GM12878 (cell line): ENCODE results near the gene SNRK. TPM values are rescaled to one million over a fixed set of nuclear protein-coding genes. Genes with fewer than 3 reads are reported as not detected.

Experiments
- ATAC-seq: fragments of 200-7000 bp; cut with Tn5 transposase; 3 replicates; pipeline ENCODE4 v1.9.1; 2020; ENCODE audit warnings: mild to moderate bottlenecking, moderate library complexity
- BruUV-seq: library from RNA; stranded (reverse); fragments of 400-500 nt; replicated peaks from 2 replicates; lab custom pipeline; 2021; lab: Mats Ljungman, UMichigan
- CTCF ChIA-PET: fragments of 300-600 bp; sonication (Branson Sonifier 250); formaldehyde crosslinking; extraction: SDS; loops from one replicate; lab custom pipeline; 2021; ENCODE audit warnings: inconsistent platforms; lab: Yijun Ruan, JAX
- POLR2A ChIA-PET: fragments of 350-600 bp; formaldehyde crosslinking; extraction: SDS; loops from one replicate; lab custom pipeline; 2021; ENCODE audit warnings: inconsistent platforms; lab: Charles Lee
- RAD21 ChIA-PET: fragments of 300-600 bp; sonication (Branson Sonifier 250); formaldehyde crosslinking; loops from one replicate; lab custom pipeline; 2023; ENCODE audit warnings: antibody characterized with exemption; ENCODE audit not compliant: unreplicated experiment; lab: Charles Lee
- SMC1A ChIA-PET: fragments of 300-600 bp; sonication (Branson Sonifier 250); formaldehyde crosslinking; loops from one replicate; lab custom pipeline; 2023; ENCODE audit not compliant: unreplicated experiment, uncharacterized antibody; lab: Charles Lee
- DNase-seq: peaks from one replicate; pipeline ENCODE4 v3.0.0-alpha.2; 2011; ENCODE audit warnings: low read depth, low spot score
- FAIRE-seq: peaks from 3 replicates; lab custom pipeline; 2011; peaks lifted over from hg19 to GRCh38; lab: Jason Lieb, UNC
- H2AFZ ChIP-seq: 2 replicates; pipeline ENCODE4 v1.6.0; 2011; ENCODE audit warnings: low read depth, low read length, control low read depth; ENCODE audit not compliant: control insufficient read depth
- H3K27ac ChIP-seq: 2 replicates; pipeline ENCODE4 v1.5.1; 2011; ENCODE audit warnings: control low read depth; ENCODE audit not compliant: control insufficient read depth, insufficient read depth
- H3K27me3 ChIP-seq, 2 experiments: replicated peaks in 1 of 2; 2 replicates each; pipeline versions ENCODE4 v1.6.0 to v1.6.1; 2011; ENCODE audit warnings: low read length in 1 of 2; ENCODE audit not compliant: control insufficient read depth in 2 of 2, insufficient read depth in 2 of 2
- H3K36me3 ChIP-seq, 2 experiments: 2 replicates each; pipeline ENCODE4 v1.5.1; 2011; ENCODE audit warnings: low read length in 1 of 2; ENCODE audit not compliant: control insufficient read depth in 2 of 2, insufficient read depth in 2 of 2
- H3K4me1 ChIP-seq: 2 replicates; pipeline ENCODE4 v1.6.1; 2011; ENCODE audit warnings: mild to moderate bottlenecking, low read length, moderate library complexity, mixed read lengths; ENCODE audit not compliant: control insufficient read depth, insufficient read depth
- H3K4me2 ChIP-seq: 2 replicates; pipeline ENCODE4 v1.6.0; 2011; ENCODE audit warnings: control low read depth; ENCODE audit not compliant: control insufficient read depth, insufficient read depth
- H3K4me3 ChIP-seq: fragments of 200-600 bp; sonication (generic); 2 replicates; pipeline ENCODE4 v1.5.1; 2016
- H3K79me2 ChIP-seq: 2 replicates; pipeline ENCODE4 v1.6.0; 2011; ENCODE audit warnings: low read length; ENCODE audit not compliant: control insufficient read depth, insufficient read depth
- H3K9ac ChIP-seq: 2 replicates; pipeline ENCODE4 v1.8.0; 2011; ENCODE audit warnings: low read length, control low read depth, mixed read lengths; ENCODE audit not compliant: control insufficient read depth, insufficient read depth
- H3K9me3 ChIP-seq: replicated peaks from 3 replicates; pipeline ENCODE4 v1.5.1; 2011; ENCODE audit warnings: mild to moderate bottlenecking, low read length; ENCODE audit not compliant: control insufficient read depth, insufficient read depth
- H4K20me1 ChIP-seq: 2 replicates; pipeline ENCODE4 v1.6.0; 2011; ENCODE audit not compliant: control insufficient read depth, insufficient read depth
- BMI1 ChIP-seq: fragments of 450-650 bp; IDR thresholded peaks from 2 replicates; pipeline ENCODE4 v1.6.1; 2016; ENCODE audit warnings: mild to moderate bottlenecking, moderate library complexity, borderline replicate concordance
- BRCA1 ChIP-seq: IDR thresholded peaks from 2 replicates; pipeline ENCODE4 v1.6.1; 2011; ENCODE audit warnings: low read depth, low read length, improper control_type of control experiment
- CEBPB ChIP-seq, 2 experiments: fragments of 150-350 bp in 1 of 2; IDR thresholded peaks; 2 replicates each; pipeline ENCODE4 v1.6.1; 2012 to 2014; ENCODE audit warnings: low read depth in 2 of 2, low read length in 2 of 2, borderline replicate concordance in 1 of 2, inconsistent platforms in 1 of 2
- GABPA ChIP-seq: IDR thresholded peaks from 2 replicates; pipeline ENCODE4 v1.6.1; 2014; ENCODE audit warnings: antibody characterized with exemption, low read depth, mild to moderate bottlenecking, inconsistent platforms
- JUNB ChIP-seq: IDR thresholded peaks from 2 replicates; pipeline ENCODE4 v1.6.1; 2016; ENCODE audit warnings: antibody characterized with exemption, mild to moderate bottlenecking
- MYB ChIP-seq: fragments of 150-350 bp; IDR thresholded peaks from 2 replicates; pipeline ENCODE4 v1.6.1; 2014; ENCODE audit warnings: mild to moderate bottlenecking, low read depth, low read length, borderline replicate concordance
- MYC ChIP-seq: IDR thresholded peaks from 2 replicates; pipeline ENCODE4 v1.6.1; 2011; ENCODE audit warnings: mild to moderate bottlenecking, low read length, moderate library complexity, inconsistent platforms; ENCODE audit not compliant: insufficient read depth, insufficient replicate concordance, insufficient read length, severe bottlenecking
- PML ChIP-seq: IDR thresholded peaks from 2 replicates; pipeline ENCODE4 v1.6.1; 2012; ENCODE audit warnings: low read length, inconsistent platforms
- WGBS: methylation state at CpG from one replicate; pipeline ENCODE4 v1.1.6; 2016; ENCODE audit warnings: low lambda C conversion rate; ENCODE audit not compliant: insufficient replicate concordance, insufficient coverage; ENCODE audit errors: missing lambda C conversion rate; 5-methylcytosine and 5-hydroxymethylcytosine counted together
- in situ Hi-C: fragments of 300-500 bp; cut with MboI; formaldehyde crosslinking; loops from 9 replicates; pipeline ENCODE4 v1.14.3; 2018; ENCODE audit warnings: mixed read lengths
- intact Hi-C: fragments of 100-400 bp; cut with micrococcal nuclease; formaldehyde crosslinking; loops from one replicate; pipeline ENCODE4 v1.14.2; 2022; ENCODE audit not compliant: unreplicated experiment
- polyA plus RNA-seq, 11 experiments: library from polyadenylated mRNA; depleted of rRNA in 4 of 11; unstranded in 6 of 11; stranded (reverse) in 5 of 11; fragments of >200 nt; fragmentation: Nextera tagmentation in 4 of 11; fragmentation: Illumina TruSeq in 1 of 11; extraction: Ambion mirVana in 4 of 11; extraction: Trizol in 1 of 11; gene quantifications; 1 replicate in 1 of 11; 2 replicates in 10 of 11; pipeline versions ENCODE4 v1.2.1 to v1.2.3, GENCODE V29; 2011 to 2016; ENCODE audit warnings: inconsistent platforms in 2 of 11, missing spikeins in 2 of 11, low read depth in 1 of 11
- total RNA-seq, 4 experiments: library from RNA; depleted of rRNA in 3 of 4; stranded (reverse); fragments of >200 nt in 3 of 4; fragmentation: Illumina TruSeq in 1 of 4; extraction: Trizol in 1 of 4; gene quantifications; 2 replicates each; pipeline versions ENCODE4 v1.2.1 to v1.2.3, GENCODE V29; 2013 to 2021
- TF ChIP-seq, protein P1 (sequence below): fragments of 150-350 bp; IDR thresholded peaks from 2 replicates; pipeline ENCODE4 v1.6.1; 2014; ENCODE audit warnings: mild to moderate bottlenecking, low read depth, low read length
- TF ChIP-seq, protein P2 (sequence below): IDR thresholded peaks from 2 replicates; pipeline ENCODE4 v1.6.1; 2011; ENCODE audit warnings: mild to moderate bottlenecking, low read depth, low read length, moderate library complexity; ENCODE audit not compliant: insufficient replicate concordance
- TF ChIP-seq, protein P3 (sequence below): fragments of 450-650 bp; IDR thresholded peaks from 2 replicates; pipeline ENCODE4 v1.6.1; 2016; ENCODE audit warnings: mild to moderate bottlenecking, moderate library complexity, borderline replicate concordance

SNRK gene
- total and polyA plus RNA-seq, 10 of the 15 experiments (the other 5 are each of a cell fraction or from before 2014, with no cell fraction given): 1.6 to 12.1 (median 7.6) TPM

DNA sequence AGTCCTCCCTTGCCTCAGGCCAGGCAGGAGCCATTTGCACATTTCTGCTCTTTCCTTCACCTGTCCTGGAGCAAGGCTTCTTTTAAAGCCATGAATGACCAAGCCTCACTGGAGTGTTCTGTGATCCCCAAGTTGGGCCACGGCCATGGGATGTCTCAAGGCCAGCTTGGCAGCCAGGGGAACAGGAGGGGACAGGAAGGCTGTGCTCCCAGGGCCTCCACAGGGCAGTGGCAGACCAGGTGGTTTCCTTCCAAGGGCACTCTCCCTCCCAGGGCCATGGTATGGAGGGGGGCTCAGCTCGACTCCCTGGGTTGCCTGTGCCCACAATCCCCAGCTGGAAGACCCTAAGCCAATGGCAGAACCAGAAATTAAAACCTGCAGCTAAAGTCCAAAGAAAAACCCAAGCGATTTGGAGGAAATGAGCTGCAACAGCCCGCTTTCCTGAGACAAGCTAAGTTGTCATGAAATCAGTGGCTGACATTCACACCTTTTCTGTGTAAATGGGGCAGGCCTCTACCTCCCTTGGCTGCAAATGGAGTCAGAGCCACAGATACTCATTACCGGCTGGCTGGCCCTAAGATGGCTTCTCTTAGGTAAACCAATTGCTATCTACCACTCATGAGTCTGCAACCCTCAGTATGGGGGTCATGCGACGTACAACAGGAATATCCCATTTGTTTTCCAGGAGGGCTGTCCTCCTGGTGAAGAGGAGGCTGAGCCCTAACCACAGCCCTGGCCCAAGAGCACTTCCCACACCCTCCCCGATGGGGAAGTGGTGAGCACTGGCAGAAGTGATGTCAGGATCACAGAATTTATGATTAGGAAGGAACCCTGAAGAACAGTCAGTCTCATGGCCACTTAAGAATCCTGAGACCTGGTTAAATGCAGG, 83.3 kb downstream of the SNRK start:
- H3K4me2 ChIP-seq: no peak overlapping the region
- H3K79me2 ChIP-seq: no peaks in the 10 kb centered on the region
- WGBS: 54% methylated on average over 8 of the region's 8 CpGs
- ChIA-PET SMC1A (no interaction called here), RAD21 (no interaction called here), POLR2A (no interaction called here), CTCF (interaction anchor here (0.9 kb wide), 1 partner anchor 13 kb away, joined by 3 read pairs; no protein-coding TSS in a partner anchor)
- no peaks in the 10 kb centered on the region; a peak in 2 of 4 replicates for H3K36me3 ChIP-seq
- H4K20me1 ChIP-seq: no peaks in the 10 kb centered on the region; the same call in 1 of the 2 replicates
- intact Hi-C loops (loop anchor here (10.0 kb wide), 1 partner anchor 145 kb away; no protein-coding TSS in a partner anchor), in situ Hi-C loops (loop anchor here (10.0 kb wide), 1 partner anchor 405 kb away; no protein-coding TSS in a partner anchor)
- FAIRE-seq (no peak), DNase-seq (no peak), ATAC-seq (no peak)
- no peak overlapping the region for H3K9ac ChIP-seq
- no peak overlapping the region for H3K4me3 ChIP-seq
- H3K4me1 ChIP-seq: no peaks in the 10 kb centered on the region
- no peak overlapping the region for H2AFZ ChIP-seq
- H3K27ac ChIP-seq: no peak overlapping the region
- H3K9me3 ChIP-seq: no peaks in the 10 kb centered on the region
- BruUV-seq: no TSS peak
- H3K27me3 ChIP-seq: peaks cover 0 to 2% of the 10 kb centered on the region in 2 experiments; a peak in 1 of 4 replicates
- no peak for TF ChIP-seq GABPA
- TF ChIP-seq BRCA1: no peak
- TF ChIP-seq, protein P1, sequence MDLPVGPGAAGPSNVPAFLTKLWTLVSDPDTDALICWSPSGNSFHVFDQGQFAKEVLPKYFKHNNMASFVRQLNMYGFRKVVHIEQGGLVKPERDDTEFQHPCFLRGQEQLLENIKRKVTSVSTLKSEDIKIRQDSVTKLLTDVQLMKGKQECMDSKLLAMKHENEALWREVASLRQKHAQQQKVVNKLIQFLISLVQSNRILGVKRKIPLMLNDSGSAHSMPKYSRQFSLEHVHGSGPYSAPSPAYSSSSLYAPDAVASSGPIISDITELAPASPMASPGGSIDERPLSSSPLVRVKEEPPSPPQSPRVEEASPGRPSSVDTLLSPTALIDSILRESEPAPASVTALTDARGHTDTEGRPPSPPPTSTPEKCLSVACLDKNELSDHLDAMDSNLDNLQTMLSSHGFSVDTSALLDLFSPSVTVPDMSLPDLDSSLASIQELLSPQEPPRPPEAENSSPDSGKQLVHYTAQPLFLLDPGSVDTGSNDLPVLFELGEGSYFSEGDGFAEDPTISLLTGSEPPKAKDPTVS: no peak
- TF ChIP-seq, protein P2, sequence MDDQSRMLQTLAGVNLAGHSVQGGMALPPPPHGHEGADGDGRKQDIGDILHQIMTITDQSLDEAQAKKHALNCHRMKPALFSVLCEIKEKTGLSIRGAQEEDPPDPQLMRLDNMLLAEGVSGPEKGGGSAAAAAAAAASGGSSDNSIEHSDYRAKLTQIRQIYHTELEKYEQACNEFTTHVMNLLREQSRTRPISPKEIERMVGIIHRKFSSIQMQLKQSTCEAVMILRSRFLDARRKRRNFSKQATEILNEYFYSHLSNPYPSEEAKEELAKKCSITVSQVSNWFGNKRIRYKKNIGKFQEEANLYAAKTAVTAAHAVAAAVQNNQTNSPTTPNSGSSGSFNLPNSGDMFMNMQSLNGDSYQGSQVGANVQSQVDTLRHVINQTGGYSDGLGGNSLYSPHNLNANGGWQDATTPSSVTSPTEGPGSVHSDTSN: no peak
- TF ChIP-seq, protein P3, sequence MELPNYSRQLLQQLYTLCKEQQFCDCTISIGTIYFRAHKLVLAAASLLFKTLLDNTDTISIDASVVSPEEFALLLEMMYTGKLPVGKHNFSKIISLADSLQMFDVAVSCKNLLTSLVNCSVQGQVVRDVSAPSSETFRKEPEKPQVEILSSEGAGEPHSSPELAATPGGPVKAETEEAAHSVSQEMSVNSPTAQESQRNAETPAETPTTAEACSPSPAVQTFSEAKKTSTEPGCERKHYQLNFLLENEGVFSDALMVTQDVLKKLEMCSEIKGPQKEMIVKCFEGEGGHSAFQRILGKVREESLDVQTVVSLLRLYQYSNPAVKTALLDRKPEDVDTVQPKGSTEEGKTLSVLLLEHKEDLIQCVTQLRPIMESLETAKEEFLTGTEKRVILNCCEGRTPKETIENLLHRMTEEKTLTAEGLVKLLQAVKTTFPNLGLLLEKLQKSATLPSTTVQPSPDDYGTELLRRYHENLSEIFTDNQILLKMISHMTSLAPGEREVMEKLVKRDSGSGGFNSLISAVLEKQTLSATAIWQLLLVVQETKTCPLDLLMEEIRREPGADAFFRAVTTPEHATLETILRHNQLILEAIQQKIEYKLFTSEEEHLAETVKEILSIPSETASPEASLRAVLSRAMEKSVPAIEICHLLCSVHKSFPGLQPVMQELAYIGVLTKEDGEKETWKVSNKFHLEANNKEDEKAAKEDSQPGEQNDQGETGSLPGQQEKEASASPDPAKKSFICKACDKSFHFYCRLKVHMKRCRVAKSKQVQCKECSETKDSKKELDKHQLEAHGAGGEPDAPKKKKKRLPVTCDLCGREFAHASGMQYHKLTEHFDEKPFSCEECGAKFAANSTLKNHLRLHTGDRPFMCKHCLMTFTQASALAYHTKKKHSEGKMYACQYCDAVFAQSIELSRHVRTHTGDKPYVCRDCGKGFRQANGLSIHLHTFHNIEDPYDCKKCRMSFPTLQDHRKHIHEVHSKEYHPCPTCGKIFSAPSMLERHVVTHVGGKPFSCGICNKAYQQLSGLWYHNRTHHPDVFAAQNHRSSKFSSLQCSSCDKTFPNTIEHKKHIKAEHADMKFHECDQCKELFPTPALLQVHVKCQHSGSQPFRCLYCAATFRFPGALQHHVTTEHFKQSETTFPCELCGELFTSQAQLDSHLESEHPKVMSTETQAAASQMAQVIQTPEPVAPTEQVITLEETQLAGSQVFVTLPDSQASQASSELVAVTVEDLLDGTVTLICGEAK: no peak
- TF ChIP-seq PML: no peak
- no peak for TF ChIP-seq JUNB
- TF ChIP-seq MYC: no peak
- TF ChIP-seq MYB: no peak
- no peak for TF ChIP-seq BMI1
- TF ChIP-seq CEBPB (IDR thresholded peaks at IDR 0.05; ENCODE audit: borderline replicate concordance in 1 of 2, low read depth in 2 of 2, low read length in 2 of 2): no peak
